GM21515 (cell line): Measurements from ENCODE around the gene SSTR3.
A peak's percentile ranks its signal among the peaks of the same experiment; 100 is the strongest.
"Not testable (repeated sequence)": the region's sequence is repeated elsewhere in the genome, so short reads cannot be mapped to it uniquely, and the experiment has no call there.

Experiments used
- ATAC-seq: cut with Tn5 transposase; IDR thresholded peaks from one replicate; pipeline ENCODE4 v1.9.1; 2021; ENCODE audit not compliant: unreplicated experiment

Gene SSTR3

DNA sequence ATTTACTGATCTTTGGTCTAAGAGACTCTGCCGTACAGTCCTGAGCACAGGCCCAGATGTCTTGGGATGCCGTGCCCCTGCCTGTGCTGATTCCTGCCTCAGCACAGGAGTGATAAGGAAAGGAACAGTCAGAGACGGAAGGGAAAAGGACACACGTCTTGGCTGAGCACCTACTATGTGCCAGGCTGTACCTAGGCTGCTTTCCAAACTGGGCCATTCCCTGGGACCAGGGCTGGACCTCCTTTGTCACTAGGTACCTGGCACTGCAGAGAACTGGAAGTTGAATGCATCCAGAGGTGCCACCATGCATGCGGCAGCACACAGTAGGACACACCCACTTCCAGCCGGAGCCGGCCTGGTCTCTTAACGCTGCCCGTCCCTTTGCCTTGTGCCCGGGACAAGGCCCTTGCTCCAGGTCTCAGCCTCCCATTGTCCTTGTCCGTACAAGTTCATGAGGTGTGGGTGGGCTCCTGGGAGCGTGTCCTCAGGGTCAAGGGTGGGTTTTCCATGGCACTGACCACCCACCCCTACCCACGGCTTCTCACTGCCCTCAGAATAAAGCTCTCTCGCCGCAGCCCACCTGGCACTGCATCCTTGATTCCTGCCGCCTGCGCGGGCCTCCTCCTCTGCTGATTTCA, 1.1 kb upstream of the SSTR3 start:
- no peak for ATAC-seq

DNA sequence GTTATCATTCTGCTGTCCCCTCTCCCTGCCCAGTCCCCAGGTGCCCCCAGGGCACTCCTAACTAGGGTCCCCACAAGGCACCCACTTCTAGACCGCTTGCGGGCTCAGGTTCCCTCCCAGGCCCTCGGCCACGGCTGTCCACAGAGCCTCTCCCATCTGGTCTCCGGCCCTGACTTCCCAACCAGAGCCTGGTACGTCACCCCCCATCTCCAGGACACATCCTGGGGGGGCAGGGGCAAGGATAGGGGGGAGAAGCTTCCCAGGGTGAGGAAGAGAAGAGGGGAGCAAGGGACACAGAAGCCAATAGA, 457 bp downstream of the SSTR3 start:
- no peak for ATAC-seq

DNA sequence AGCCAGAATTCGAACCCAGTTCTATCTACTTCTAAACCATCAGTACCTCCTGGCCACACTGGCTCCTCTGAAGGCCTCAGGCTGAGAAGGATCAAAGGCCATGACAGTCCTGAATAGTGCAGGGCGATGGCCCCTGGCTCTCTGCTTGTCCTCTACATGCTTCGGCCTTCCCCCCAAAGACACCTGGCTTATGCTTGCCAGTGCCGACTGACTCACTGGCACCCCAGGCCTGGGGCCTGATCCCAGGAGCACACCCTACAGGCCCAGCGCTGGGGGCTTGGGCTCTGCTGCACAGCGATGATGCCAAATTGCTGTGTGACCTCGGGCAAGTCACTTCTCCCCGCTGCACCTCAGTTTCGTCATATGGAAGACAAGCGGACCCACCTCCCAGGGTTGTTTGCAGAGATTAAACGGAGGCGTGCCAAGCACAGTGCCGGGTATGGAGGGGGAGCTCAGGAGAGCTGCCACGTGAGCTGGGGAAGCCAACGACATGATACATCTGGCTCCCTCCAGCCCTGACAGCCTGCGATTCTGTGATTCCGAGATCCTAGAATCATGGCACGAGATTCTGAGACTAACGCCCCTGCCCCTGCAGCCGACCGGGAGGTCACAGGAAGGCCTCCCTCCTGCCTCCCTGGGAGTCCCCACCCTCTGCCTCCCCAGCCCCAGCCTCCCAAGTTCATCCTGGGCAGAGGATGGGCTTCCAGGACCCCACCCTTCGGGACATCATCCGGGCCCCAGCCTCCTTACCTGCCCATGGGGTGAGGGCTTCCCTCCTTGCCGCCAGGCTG, 1.0 kb downstream of the SSTR3 start:
- ATAC-seq, result no peak

GRCh38 chr22:37210041-37210803, 2.1 kb downstream of the SSTR3 start:
- no peak for ATAC-seq

GRCh38 chr22:37209140-37209845, 3.0 kb downstream of the SSTR3 start:
- ATAC-seq, result no peak

- no peak for ATAC-seq
Observed at GRCh38 chr22:37208401-37209139, 3.7 kb downstream of the SSTR3 start.

- no peak for ATAC-seq
Observed at GRCh38 chr22:37207981-37208380, 4.3 kb downstream of the SSTR3 start.

DNA sequence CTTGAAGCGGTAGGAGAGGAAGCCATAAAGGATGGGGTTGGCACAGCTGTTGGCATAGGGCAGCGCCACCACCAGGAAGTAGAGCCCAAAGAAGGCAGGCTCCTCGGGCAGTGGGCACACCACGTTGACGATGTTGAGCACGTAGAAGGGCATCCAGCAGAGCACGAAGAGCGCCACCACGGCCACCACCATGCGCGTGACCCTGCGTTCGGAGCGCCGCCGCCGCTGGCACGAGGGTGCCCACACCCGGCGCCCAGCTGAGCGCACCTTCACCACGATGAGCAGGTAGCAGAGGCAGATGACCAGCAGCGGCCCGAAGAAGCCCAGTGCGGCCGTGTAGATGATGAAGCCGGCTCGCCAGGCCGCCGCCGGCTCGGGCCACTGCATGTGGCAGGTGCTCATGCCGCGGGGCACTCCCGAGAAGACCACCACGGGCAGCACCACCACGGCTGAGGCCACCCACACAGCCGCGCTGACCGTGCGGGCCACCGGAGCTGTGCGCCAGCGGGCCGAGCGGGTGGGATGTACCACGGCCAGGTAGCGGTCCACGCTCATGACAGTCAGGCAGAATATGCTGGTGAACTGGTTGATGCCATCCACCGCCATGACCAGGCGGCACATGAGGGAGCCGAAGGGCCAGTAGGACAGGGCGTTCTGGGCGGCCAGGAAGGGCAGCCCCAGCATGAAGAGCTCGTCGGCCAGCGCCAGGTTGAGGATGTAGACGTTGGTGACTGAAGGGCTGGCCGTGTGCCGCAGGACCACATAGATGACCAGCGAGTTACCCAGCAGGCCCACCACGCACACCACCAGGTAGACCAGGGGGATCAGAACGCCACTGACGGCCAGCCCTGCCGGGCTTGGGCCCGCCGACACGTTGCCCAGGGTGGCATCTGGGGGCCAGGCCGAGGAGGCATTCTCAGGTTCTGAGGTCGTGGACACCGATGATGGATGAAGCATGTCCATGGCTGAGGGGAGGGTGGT, 5.1 kb downstream of the SSTR3 start:
- no peak for ATAC-seq

- no peak for ATAC-seq
Observed at GRCh38 chr22:37206118-37206840, 6.0 kb downstream of the SSTR3 start.

DNA sequence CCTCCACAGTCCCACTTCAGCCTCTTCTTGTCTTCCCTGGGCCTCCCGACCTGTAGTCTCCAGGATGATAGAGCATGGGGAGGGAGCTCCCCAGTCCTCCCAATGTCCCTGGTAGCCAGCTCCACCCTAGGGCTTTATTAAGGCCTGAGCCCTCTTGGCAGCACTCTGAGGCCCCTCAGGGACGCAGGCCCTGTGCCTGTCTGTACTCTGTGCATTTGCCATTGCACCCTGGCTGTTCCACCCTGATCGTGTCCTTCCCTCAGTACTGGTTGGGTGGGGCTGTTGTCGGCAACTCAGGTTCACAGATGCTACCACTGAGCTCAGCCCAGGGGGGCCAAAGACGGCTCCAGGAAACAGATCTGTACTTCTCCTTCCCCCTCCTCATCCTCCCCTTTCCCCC, 7.2 kb downstream of the SSTR3 start:
- ATAC-seq, result no peak

GRCh38 chr22:37204045-37204655, 8.1 kb downstream of the SSTR3 start:
- ATAC-seq, result no peak

DNA sequence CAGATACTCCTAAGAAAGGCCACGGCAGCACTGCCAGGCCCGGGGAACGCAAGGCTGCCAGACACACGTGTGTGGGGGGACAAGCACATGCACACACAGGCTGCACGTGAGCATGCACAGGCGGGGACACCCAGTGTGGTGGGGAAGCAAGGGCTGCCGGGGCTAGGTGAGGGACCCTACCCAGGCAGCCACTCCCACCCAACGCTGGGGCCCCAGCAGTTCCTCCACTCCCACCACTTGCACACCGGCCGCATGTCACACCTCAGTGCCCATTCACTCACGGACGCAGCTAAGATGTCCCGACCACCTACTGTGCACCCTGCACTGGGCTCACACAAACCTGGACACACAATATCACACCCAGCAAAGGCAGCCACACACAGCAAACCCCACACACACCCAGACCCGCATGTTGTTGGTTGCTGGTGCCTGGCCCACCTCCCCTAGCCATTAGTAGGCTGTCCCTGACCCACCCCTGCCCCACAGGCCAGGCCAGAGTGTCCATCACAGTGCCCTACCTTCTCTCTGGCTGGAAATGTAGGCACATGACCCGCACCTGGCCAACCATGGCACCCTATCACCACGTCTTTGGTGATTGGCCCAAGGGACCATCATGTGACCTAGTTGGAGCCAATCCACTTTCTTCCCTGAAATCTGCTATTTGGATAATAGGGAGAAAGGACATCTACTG, 8.8 kb downstream of the SSTR3 start:
- ATAC-seq, result no peak

DNA sequence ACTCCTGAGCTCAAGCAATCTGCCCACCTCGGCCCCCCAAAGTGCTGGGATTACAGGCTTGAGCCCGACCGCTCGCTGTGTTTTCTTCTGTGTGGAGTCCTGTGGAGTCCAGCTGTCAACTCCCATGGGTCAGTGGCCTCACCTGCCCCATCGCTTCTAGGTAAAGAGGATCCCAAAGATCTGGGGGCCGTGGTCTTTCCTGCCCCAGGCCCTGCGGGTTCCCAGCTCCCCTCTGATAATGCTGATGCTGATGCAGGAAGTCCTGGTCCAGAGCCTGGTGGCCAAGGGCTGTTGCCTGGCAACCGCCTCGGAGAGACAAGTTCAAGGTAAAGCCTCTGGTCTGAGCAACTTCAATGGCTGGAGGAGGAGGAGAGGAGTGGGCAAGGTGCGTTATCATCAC, 9.6 kb downstream of the SSTR3 start:
- no peak for ATAC-seq

DNA sequence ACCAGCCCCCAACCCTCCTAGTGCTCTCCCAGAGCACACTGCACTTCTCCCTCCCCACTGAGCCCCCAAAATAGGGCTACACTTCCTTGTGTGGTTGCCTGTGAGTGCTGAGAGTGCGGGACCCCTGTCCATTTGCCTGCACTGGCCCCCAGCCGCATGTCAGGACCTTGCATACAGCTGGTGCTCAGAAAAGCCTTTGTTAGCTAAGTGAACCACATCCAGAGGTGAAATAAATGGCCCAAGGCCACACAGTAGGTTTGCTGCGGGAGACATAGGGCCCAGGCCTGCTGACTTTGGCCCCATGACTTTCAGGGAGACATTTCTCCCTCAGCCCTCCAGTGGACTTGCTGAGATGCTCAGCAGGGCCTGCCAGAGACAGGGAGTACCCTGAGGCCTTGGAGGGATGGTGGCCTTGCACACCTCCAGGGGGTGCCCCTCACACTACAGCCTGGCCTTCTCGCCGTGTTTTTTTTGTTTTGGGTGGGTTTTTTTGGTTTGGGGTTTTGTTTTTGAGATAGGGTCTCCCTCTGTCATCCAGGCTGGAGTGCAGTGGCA, 10.2 kb downstream of the SSTR3 start:
- no peak for ATAC-seq

- ATAC-seq, result not testable (repeated sequence)
Observed at GRCh38 chr22:37201443-37201820, 10.8 kb downstream of the SSTR3 start.

- ATAC-seq, result no peak
Observed at GRCh38 chr22:37199760-37200108, 12.5 kb downstream of the SSTR3 start.

GRCh38 chr22:37199103-37199759, 13.0 kb downstream of the SSTR3 start:
- peak; percentile 84 for ATAC-seq
